Measurements from ENCODE around the gene HTR3A. TPM values are rescaled to one million over a fixed set of nuclear protein-coding genes. Genes with fewer than 3 reads are reported as not detected.

HTR3A gene
- total and polyA plus RNA-seq, 2 of the 13 experiments (the other 11 are each of a cell fraction or from before 2014, with no cell fraction given): not detected

DNA sequence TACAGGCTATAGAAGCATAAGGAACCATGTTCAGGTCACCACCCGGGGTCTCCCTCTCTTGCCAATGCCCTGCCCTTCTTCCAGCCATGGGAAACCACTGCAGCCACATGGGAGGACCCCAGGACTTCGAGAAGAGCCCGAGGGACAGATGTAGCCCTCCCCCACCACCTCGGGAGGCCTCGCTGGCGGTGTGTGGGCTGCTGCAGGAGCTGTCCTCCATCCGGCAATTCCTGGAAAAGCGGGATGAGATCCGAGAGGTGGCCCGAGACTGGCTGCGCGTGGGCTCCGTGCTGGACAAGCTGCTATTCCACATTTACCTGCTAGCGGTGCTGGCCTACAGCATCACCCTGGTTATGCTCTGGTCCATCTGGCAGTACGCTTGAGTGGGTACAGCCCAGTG, 14.5 kb downstream of the HTR3A start:
- in situ Hi-C loops (cut with HindIII; ENCODE audit: extremely low pct_ligation_motif_present, low pct_unique_long_range_greater_than_20kb): no loop called here
- POLR2A ChIA-PET: no interaction called here
- H4K20me1 ChIP-seq (ENCODE audit: insufficient read depth, low read length): no peaks in the 10 kb centered on the region
- intact Hi-C loops (cut with micrococcal nuclease; ENCODE audit: unreplicated experiment): no loop called here
- peaks cover 4 to 5% of the 10 kb centered on the region in 2 experiments; a peak in 3 of 5 replicates for H3K27me3 ChIP-seq (ENCODE audit: control insufficient read depth in 1 of 2, insufficient read depth in 2 of 2, low read length in 2 of 2)
- no peak for DNase-seq (ENCODE audit: low spot score)
- WGBS (ENCODE audit: low lambda C conversion rate): 7% methylated on average over 2 of the region's 15 CpGs
- no peak overlapping the region for H2AFZ ChIP-seq (ENCODE audit: low read length)
- H3K9me3 ChIP-seq (ENCODE audit: low read length): no peaks in the 10 kb centered on the region
- BruUV-seq (replicated peaks): no TSS peak
- no peaks in the 10 kb centered on the region for H3K4me1 ChIP-seq (ENCODE audit: insufficient read depth, low read length)
- no peak for FAIRE-seq
- H3K27ac ChIP-seq (ENCODE audit: extremely low read length, insufficient read depth, low read length): no peak overlapping the region
- ATAC-seq: no peak
- no peaks in the 10 kb centered on the region for H3K36me3 ChIP-seq (replicated peaks in 1 of 2; ENCODE audit: control insufficient read depth in 1 of 2, insufficient read depth in 2 of 2, low read length in 2 of 2)
- no peak overlapping the region for H3K4me3 ChIP-seq (replicated peaks in 1 of 3; ENCODE audit: insufficient read depth in 1 of 3, low read depth in 2 of 3, low read length in 3 of 3)
- H3K79me2 ChIP-seq (ENCODE audit: insufficient read depth, low read length): no peaks in the 10 kb centered on the region
- no peak for TF ChIP-seq AHR (CRISPR knock-in tag; IDR thresholded peaks at IDR 0.05)
- no peak for TF ChIP-seq ZNF225 (CRISPR knock-in tag; IDR thresholded peaks at IDR 0.05)
- TF ChIP-seq SMAD9 (CRISPR knock-in tag; IDR thresholded peaks at IDR 0.05): no peak
- no peak for TF ChIP-seq KAT7 (CRISPR knock-in tag; IDR thresholded peaks at IDR 0.05; ENCODE audit: borderline replicate concordance)
- TF ChIP-seq PRPF4 (IDR thresholded peaks at IDR 0.05; ENCODE audit: low read depth, low read length, poor library complexity, severe bottlenecking): no peak
- TF ChIP-seq ZNF451 (CRISPR knock-in tag; IDR thresholded peaks at IDR 0.05): no peak
- no peak overlapping the region for H3K4me2 ChIP-seq (ENCODE audit: low read depth, low read length)
- H3K9ac ChIP-seq (ENCODE audit: insufficient read depth, low read depth, low read length): no peak overlapping the region
- CTCF ChIA-PET (ENCODE audit: low intra/inter-chr PET ratio, low total read pairs): no interaction called here

DNA sequence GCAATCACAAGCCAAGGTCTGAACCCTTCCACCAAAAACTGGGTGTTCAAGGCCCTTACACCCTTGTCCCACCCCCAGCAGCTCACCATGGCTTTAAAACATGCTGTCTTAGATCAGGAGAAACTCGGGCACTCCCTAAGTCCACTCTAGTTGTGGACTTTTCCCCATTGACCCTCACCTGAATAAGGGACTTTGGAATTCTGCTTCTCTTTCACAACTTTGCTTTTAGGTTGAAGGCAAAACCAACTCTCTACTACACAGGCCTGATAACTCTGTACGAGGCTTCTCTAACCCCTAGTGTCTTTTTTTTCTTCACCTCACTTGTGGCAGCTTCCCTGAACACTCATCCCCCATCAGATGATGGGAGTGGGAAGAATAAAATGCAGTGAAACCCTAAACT, 15.0 kb downstream of the HTR3A start:
- H3K4me3 ChIP-seq (replicated peaks in 1 of 3; ENCODE audit: insufficient read depth in 1 of 3, low read depth in 2 of 3, low read length in 3 of 3): no peak overlapping the region
- no peak for ATAC-seq
- H4K20me1 ChIP-seq (ENCODE audit: insufficient read depth, low read length): no peaks in the 10 kb centered on the region
- no peak overlapping the region for H3K27ac ChIP-seq (ENCODE audit: extremely low read length, insufficient read depth, low read length)
- in situ Hi-C loops (cut with HindIII; ENCODE audit: extremely low pct_ligation_motif_present, low pct_unique_long_range_greater_than_20kb) (loop anchor here (5.0 kb wide), 1 partner anchor 272 kb away; no protein-coding TSS in a partner anchor), intact Hi-C loops (cut with micrococcal nuclease; ENCODE audit: unreplicated experiment) (no loop called here)
- WGBS (ENCODE audit: low lambda C conversion rate): 0% methylated on average over 2 of the region's 2 CpGs
- no peaks in the 10 kb centered on the region for H3K79me2 ChIP-seq (ENCODE audit: insufficient read depth, low read length)
- FAIRE-seq: no peak
- BruUV-seq (replicated peaks): no TSS peak
- no peaks in the 10 kb centered on the region for H3K4me1 ChIP-seq (ENCODE audit: insufficient read depth, low read length)
- CTCF ChIA-PET (ENCODE audit: low intra/inter-chr PET ratio, low total read pairs): no interaction called here
- no peak overlapping the region for H3K9ac ChIP-seq (ENCODE audit: insufficient read depth, low read depth, low read length)
- H3K9me3 ChIP-seq (ENCODE audit: low read length): no peaks in the 10 kb centered on the region
- H2AFZ ChIP-seq (ENCODE audit: low read length): no peak overlapping the region
- POLR2A ChIA-PET: interaction anchor here (1.5 kb wide), 1 partner anchor 271 kb away, joined by 3 read pairs; no protein-coding TSS in a partner anchor
- DNase-seq (ENCODE audit: low spot score): no peak
- H3K36me3 ChIP-seq (replicated peaks in 1 of 2; ENCODE audit: control insufficient read depth in 1 of 2, insufficient read depth in 2 of 2, low read length in 2 of 2): no peaks in the 10 kb centered on the region
- H3K4me2 ChIP-seq (ENCODE audit: low read depth, low read length): no peak overlapping the region
- H3K27me3 ChIP-seq (ENCODE audit: control insufficient read depth in 1 of 2, insufficient read depth in 2 of 2, low read length in 2 of 2): peaks cover 4 to 5% of the 10 kb centered on the region in 2 experiments; a peak in 3 of 5 replicates
- TF ChIP-seq ZNF101 (CRISPR knock-in tag; IDR thresholded peaks at IDR 0.05; ENCODE audit: borderline replicate concordance, low read depth) (no peak), STAT5B (CRISPR knock-in tag; IDR thresholded peaks at IDR 0.05) (no peak), ZNF205 (CRISPR knock-in tag; IDR thresholded peaks at IDR 0.05) (no peak), ZFYVE20 (CRISPR knock-in tag; IDR thresholded peaks at IDR 0.05; ENCODE audit: borderline replicate concordance, low read depth) (no peak), ZNF777 (CRISPR knock-in tag; IDR thresholded peaks at IDR 0.05) (no peak), ZNF180 (CRISPR knock-in tag; IDR thresholded peaks at IDR 0.05; ENCODE audit: borderline replicate concordance, low read depth) (no peak), HOXA7 (CRISPR knock-in tag; IDR thresholded peaks at IDR 0.05) (no peak), ZNF232 (CRISPR knock-in tag; IDR thresholded peaks at IDR 0.05; ENCODE audit: borderline replicate concordance) (no peak), SMAD1 (CRISPR knock-in tag; IDR thresholded peaks at IDR 0.05; ENCODE audit: borderline replicate concordance, low read depth) (no peak), KMT2A (CRISPR knock-in tag; IDR thresholded peaks at IDR 0.05) (no peak), ZBTB8A (CRISPR knock-in tag; IDR thresholded peaks at IDR 0.05; ENCODE audit: borderline replicate concordance, low read depth) (no peak), ZNF570 (CRISPR knock-in tag; IDR thresholded peaks at IDR 0.05; ENCODE audit: borderline replicate concordance) (no peak), PHF20 (CRISPR knock-in tag; IDR thresholded peaks at IDR 0.05) (no peak), SOX5 (CRISPR knock-in tag; IDR thresholded peaks at IDR 0.05; ENCODE audit: borderline replicate concordance) (no peak), MYNN (CRISPR knock-in tag; IDR thresholded peaks at IDR 0.05; ENCODE audit: low read depth) (no peak)

All from HepG2 (cell line).